ENCODE data around the gene SYNE3. TPM values are rescaled to one million over a fixed set of nuclear protein-coding genes. Genes with fewer than 3 reads are reported as not detected.

Gene SYNE3
- total and polyA plus RNA-seq, 2 donors (not counting 1 experiment from before 2014, with no cell fraction given), result 17.8 to 76.1 TPM

GRCh38 chr14:95545515-95546168 is 29.2 kb upstream of the SYNE3 start:
- no peak overlapping the region for H3K4me2 ChIP-seq (replicated peaks; ENCODE audit: low read depth, low read length, poor library complexity, severe bottlenecking)

More at GRCh38 chr14:95545515-95546168, 29.2 kb upstream of the SYNE3 start:
- Mint-ChIP-seq H3K27ac (no peak overlapping the region), H3K9me3 (ENCODE audit: insufficient read depth) (no peaks in the 10 kb centered on the region), H3K4me1 (peaks cover 1% of the 10 kb centered on the region), H3K4me3 (no peak overlapping the region), H3K27me3 (no peaks in the 10 kb centered on the region)
- DNase-seq (no peak), ATAC-seq (ENCODE audit: low read depth) (no peak)
- Histone ChIP-seq H3K9ac (ENCODE audit: low read length) (no peak overlapping the region), H4K20me1 (ENCODE audit: control insufficient read depth, insufficient read depth, low read length, poor library complexity, severe bottlenecking) (no peaks in the 10 kb centered on the region), H3K27ac (ENCODE audit: low read length in 2 of 2) (no peak overlapping the region), H3K4me3 (ENCODE audit: control extremely low read depth in 1 of 5, extremely low read depth in 1 of 5, insufficient read depth in 1 of 5, low read depth in 2 of 5, low read length in 4 of 5) (no peak overlapping the region), H3K9me3 (ENCODE audit: control extremely low read depth in 1 of 3, control insufficient read depth in 2 of 3, insufficient read depth in 1 of 3, low read length in 2 of 3) (no peaks in the 10 kb centered on the region), H3K36me3 (replicated peaks in 1 of 2; ENCODE audit: control extremely low read depth in 1 of 2, control insufficient read depth in 1 of 2, extremely low read depth in 1 of 2, insufficient read depth in 2 of 2, low read length in 1 of 2) (peaks cover 5 to 11% of the 10 kb centered on the region in 2 experiments), H3K79me2 (ENCODE audit: control insufficient read depth, insufficient read depth, low read length) (peaks cover 19% of the 10 kb centered on the region), H2AFZ (ENCODE audit: insufficient read depth, low read depth, low read length, poor library complexity, severe bottlenecking) (no peak overlapping the region), H3K27me3 (replicated peaks in 1 of 4; ENCODE audit: control extremely low read depth in 1 of 4, control insufficient read depth in 3 of 4, insufficient read depth in 4 of 4, low read length in 3 of 4) (no peaks in the 10 kb centered on the region), H3K4me1 (ENCODE audit: control insufficient read depth in 2 of 2, insufficient read depth in 2 of 2, low read length in 2 of 2) (no peaks in the 10 kb centered on the region)
- TF ChIP-seq CTCF (IDR thresholded peaks at IDR 0.05), result no peak
- TF ChIP-seq EZH2 (IDR thresholded peaks at IDR 0.05; ENCODE audit: borderline replicate concordance, insufficient read depth, low read depth, low read length, poor library complexity, severe bottlenecking), result no peak
- CTCF ChIA-PET, result interaction anchor here (1.3 to 2.2 kb wide), 5 partner anchors 15 to 119 kb away, joined by 4 to 11 read pairs (median 5); no protein-coding TSS in a partner anchor
- intact Hi-C loops (cut with micrococcal nuclease), result no loop called here
- POLR2A ChIA-PET, result interaction anchor here (0.6 kb wide), 1 partner anchor 186 kb away, joined by 5 read pairs; no protein-coding TSS in a partner anchor
- 100% methylated on average over 4 of the region's 5 CpGs for WGBS (ENCODE audit: insufficient coverage)

Measured in B cell (primary cell).